Neural progenitor cell (in vitro differentiated cells): Measurements from ENCODE around the gene HBZ. TPM values are rescaled to one million over a fixed set of nuclear protein-coding genes. Genes with fewer than 3 reads are reported as not detected.
"Not testable (repeated sequence)": the region's sequence is repeated elsewhere in the genome, so short reads cannot be mapped to it uniquely, and the experiment has no call there.

Experiments
- DNase-seq: peaks from one replicate; pipeline ENCODE4 v3.0.0-alpha.2; 2016; ENCODE audit warnings: low spot score
- H2AFZ ChIP-seq: fragments of 200-600 bp; sonication (generic); replicated peaks from 2 replicates; pipeline ENCODE4 v1.6.1; 2016; ENCODE audit warnings: antibody characterized with exemption
- H3F3A ChIP-seq: fragments of 200-600 bp; sonication (generic); 2 replicates; pipeline ENCODE4 v1.6.1; 2016; ENCODE audit warnings: antibody characterized with exemption, low read depth
- H3K27ac ChIP-seq: fragments of 200-600 bp; sonication (generic); 2 replicates; pipeline ENCODE4 v1.5.1; 2016; ENCODE audit warnings: mild to moderate bottlenecking
- H3K27me3 ChIP-seq: fragments of 200-600 bp; sonication (generic); 2 replicates; pipeline ENCODE4 v1.6.1; 2016; ENCODE audit warnings: mild to moderate bottlenecking, moderate library complexity
- H3K36me3 ChIP-seq: fragments of 200-600 bp; sonication (generic); 2 replicates; pipeline ENCODE4 v1.5.1; 2016
- H3K4me1 ChIP-seq: fragments of 200-600 bp; sonication (generic); 2 replicates; pipeline ENCODE4 v1.6.1; 2016; ENCODE audit warnings: mixed run types
- H3K4me2 ChIP-seq: fragments of 200-600 bp; sonication (generic); 2 replicates; pipeline ENCODE4 v1.6.1; 2016
- H3K4me3 ChIP-seq: fragments of 200-600 bp; sonication (generic); 2 replicates; pipeline ENCODE4 v1.5.1; 2016
- H3K79me2 ChIP-seq: fragments of 200-600 bp; sonication (generic); 2 replicates; pipeline ENCODE4 v1.6.1; 2016; ENCODE audit warnings: low read depth
- H3K9ac ChIP-seq: fragments of 200-600 bp; sonication (generic); 2 replicates; pipeline ENCODE4 v1.6.1; 2016
- H3K9me3 ChIP-seq: fragments of 200-600 bp; sonication (generic); 2 replicates; pipeline ENCODE4 v1.5.1; 2016; ENCODE audit warnings: low read depth
- H4K20me1 ChIP-seq: fragments of 200-600 bp; sonication (generic); 2 replicates; pipeline ENCODE4 v1.6.1; 2016; ENCODE audit warnings: low read depth
- H3K27ac Mint-ChIP-seq: 3 replicates; pipeline ENCODE4 v1.8.0; 2021; ENCODE audit warnings: mixed read lengths
- H3K27me3 Mint-ChIP-seq: 2 replicates; pipeline ENCODE4 v1.8.0; 2022; ENCODE audit warnings: low read depth, mild to moderate bottlenecking, inconsistent platforms, moderate library complexity, mixed read lengths; ENCODE audit not compliant: insufficient read depth
- H3K36me3 Mint-ChIP-seq: 3 replicates; pipeline ENCODE4 v1.8.0; 2021; ENCODE audit warnings: mixed read lengths
- H3K4me1 Mint-ChIP-seq: 3 replicates; pipeline ENCODE4 v1.8.0; 2021; ENCODE audit warnings: mixed read lengths
- H3K4me3 Mint-ChIP-seq: 3 replicates; pipeline ENCODE4 v1.8.0; 2021; ENCODE audit warnings: mild to moderate bottlenecking, moderate library complexity, mixed read lengths
- H3K9me3 Mint-ChIP-seq: 3 replicates; pipeline ENCODE4 v1.8.0; 2020; ENCODE audit warnings: mixed read lengths
- EZH2 ChIP-seq: fragments of 200-600 bp; sonication (generic); IDR thresholded peaks from 2 replicates; pipeline ENCODE4 v1.6.1; 2017; ENCODE audit warnings: antibody characterized with exemption, mild to moderate bottlenecking, moderate library complexity
- EZH2phosphoT487 ChIP-seq: fragments of 200-600 bp; sonication (generic); IDR thresholded peaks from 2 replicates; pipeline ENCODE4 v1.6.1; 2017; ENCODE audit warnings: antibody characterized with exemption
- total RNA-seq: library from RNA; depleted of rRNA; stranded (reverse); fragments of >200 nt; gene quantifications from 2 replicates; pipeline ENCODE4 v1.2.3, GENCODE V29; 2015; ENCODE audit warnings: low replicate concordance
- TF ChIP-seq, protein P1 (sequence below): fragments of 200-600 bp; sonication (generic); IDR thresholded peaks from 2 replicates; pipeline ENCODE4 v1.5.1; 2017; ENCODE audit warnings: antibody characterized with exemption, mild to moderate bottlenecking

Gene HBZ
- total RNA-seq, 1 donor from 2014 or later, result not detected

GRCh38 chr16:144797-145252, 7.6 kb upstream of the HBZ start:
- no peak for DNase-seq
- H3K9me3 ChIP-seq, result no peaks in the 10 kb centered on the region
- peaks cover 5% of the 10 kb centered on the region for H3F3A ChIP-seq
- no peak overlapping the region for H3K27ac ChIP-seq
- Mint-ChIP-seq H3K4me1 (peaks cover 3% of the 10 kb centered on the region), H3K27me3 (peaks cover 36% of the 10 kb centered on the region), H3K9me3 (no peaks in the 10 kb centered on the region), H3K4me3 (no peak overlapping the region), H3K36me3 (no peaks in the 10 kb centered on the region), H3K27ac (no peak overlapping the region)
- no peak overlapping the region for H2AFZ ChIP-seq
- H3K36me3 ChIP-seq, result no peaks in the 10 kb centered on the region
- no peaks in the 10 kb centered on the region for H3K4me1 ChIP-seq
- TF ChIP-seq, protein P1, sequence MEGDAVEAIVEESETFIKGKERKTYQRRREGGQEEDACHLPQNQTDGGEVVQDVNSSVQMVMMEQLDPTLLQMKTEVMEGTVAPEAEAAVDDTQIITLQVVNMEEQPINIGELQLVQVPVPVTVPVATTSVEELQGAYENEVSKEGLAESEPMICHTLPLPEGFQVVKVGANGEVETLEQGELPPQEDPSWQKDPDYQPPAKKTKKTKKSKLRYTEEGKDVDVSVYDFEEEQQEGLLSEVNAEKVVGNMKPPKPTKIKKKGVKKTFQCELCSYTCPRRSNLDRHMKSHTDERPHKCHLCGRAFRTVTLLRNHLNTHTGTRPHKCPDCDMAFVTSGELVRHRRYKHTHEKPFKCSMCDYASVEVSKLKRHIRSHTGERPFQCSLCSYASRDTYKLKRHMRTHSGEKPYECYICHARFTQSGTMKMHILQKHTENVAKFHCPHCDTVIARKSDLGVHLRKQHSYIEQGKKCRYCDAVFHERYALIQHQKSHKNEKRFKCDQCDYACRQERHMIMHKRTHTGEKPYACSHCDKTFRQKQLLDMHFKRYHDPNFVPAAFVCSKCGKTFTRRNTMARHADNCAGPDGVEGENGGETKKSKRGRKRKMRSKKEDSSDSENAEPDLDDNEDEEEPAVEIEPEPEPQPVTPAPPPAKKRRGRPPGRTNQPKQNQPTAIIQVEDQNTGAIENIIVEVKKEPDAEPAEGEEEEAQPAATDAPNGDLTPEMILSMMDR, result no peak
- no peak for TF ChIP-seq EZH2phosphoT487
- TF ChIP-seq EZH2, result no peak
- H4K20me1 ChIP-seq, result no peaks in the 10 kb centered on the region
- no peaks in the 10 kb centered on the region for H3K79me2 ChIP-seq
- no peak overlapping the region for H3K9ac ChIP-seq
- H3K4me3 ChIP-seq, result no peak overlapping the region
- peaks cover 26% of the 10 kb centered on the region for H3K27me3 ChIP-seq
- no peak overlapping the region for H3K4me2 ChIP-seq

DNA sequence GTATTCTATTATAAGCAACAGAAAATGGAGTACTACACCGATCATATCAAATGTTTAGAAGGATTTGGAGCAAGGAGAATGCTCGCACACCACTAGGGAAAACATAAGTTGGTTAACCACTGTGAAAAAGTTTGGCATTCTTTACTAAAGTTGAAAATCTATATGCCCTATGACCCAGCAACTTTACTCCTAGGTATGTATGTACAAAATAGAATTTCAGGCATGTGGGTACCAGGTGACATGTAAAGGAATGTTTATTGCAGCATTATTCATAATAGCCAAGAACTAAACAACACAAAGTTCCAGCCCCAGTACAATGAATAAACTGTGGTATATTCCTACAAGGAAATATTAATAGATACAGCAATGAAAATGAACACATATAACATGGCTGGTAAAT, 5.8 kb upstream of the HBZ start:
- Mint-ChIP-seq H3K27ac (no peak overlapping the region), H3K9me3 (no peaks in the 10 kb centered on the region), H3K4me3 (no peak overlapping the region), H3K27me3 (peaks cover 41% of the 10 kb centered on the region), H3K4me1 (peaks cover 3% of the 10 kb centered on the region), H3K36me3 (no peaks in the 10 kb centered on the region)
- Histone ChIP-seq H3K9ac (no peak overlapping the region), H3K9me3 (no peaks in the 10 kb centered on the region), H3K79me2 (no peaks in the 10 kb centered on the region), H3K4me2 (no peak overlapping the region), H4K20me1 (no peaks in the 10 kb centered on the region), H2AFZ (no peak overlapping the region), H3K4me1 (no peaks in the 10 kb centered on the region), H3F3A (no peaks in the 10 kb centered on the region), H3K36me3 (no peaks in the 10 kb centered on the region), H3K4me3 (no peak overlapping the region), H3K27ac (no peak overlapping the region), H3K27me3 (peaks cover 44% of the 10 kb centered on the region)
- DNase-seq, result no peak
- TF ChIP-seq, protein P1, result no peak
- no peak for TF ChIP-seq EZH2phosphoT487
- TF ChIP-seq EZH2, result no peak

DNA sequence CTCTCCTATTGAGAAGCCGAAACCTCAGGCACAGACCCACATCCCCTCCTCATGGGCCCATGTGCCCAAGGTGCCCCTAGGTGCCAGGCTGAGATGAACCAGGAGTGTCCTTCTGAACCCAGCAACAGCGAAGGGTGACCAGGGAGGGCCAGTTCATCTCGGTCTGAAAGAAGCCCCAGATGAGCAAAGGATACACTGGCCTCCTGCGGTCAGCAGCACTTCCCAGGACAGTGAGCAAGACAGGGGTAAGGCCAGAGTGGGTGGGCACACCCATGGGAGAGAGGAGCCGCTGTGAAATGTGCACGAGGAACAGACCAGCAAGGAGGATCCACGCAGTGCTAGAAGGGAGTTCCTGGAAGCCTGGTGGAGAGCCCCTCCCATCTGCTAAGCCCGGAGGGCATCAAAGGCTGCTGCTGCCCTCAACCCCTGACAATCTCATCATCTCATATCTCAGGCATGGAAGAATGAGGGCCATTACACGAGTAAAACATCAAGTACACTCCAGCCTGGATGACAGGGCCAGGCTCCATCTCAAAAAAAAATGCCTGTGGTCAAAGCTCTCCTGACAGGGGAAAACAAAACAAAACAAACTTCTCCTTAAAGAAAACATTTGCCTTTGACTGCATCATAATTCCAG, 3.3 kb upstream of the HBZ start:
- Histone ChIP-seq H3K4me1 (no peaks in the 10 kb centered on the region), H3K79me2 (no peaks in the 10 kb centered on the region), H3F3A (peaks cover 4% of the 10 kb centered on the region), H3K36me3 (no peaks in the 10 kb centered on the region), H3K9ac (no peak overlapping the region), H2AFZ (peak overlapping the region; percentile 12), H3K9me3 (no peaks in the 10 kb centered on the region), H3K27ac (no peak overlapping the region), H3K4me2 (no peak overlapping the region), H3K4me3 (no peak overlapping the region), H3K27me3 (peaks cover 60% of the 10 kb centered on the region), H4K20me1 (no peaks in the 10 kb centered on the region)
- Mint-ChIP-seq H3K9me3 (no peaks in the 10 kb centered on the region), H3K4me3 (no peak overlapping the region), H3K4me1 (peaks cover 3% of the 10 kb centered on the region), H3K36me3 (no peaks in the 10 kb centered on the region), H3K27ac (no peak overlapping the region), H3K27me3 (peaks cover 44% of the 10 kb centered on the region)
- no peak for DNase-seq
- TF ChIP-seq EZH2phosphoT487, result no peak
- TF ChIP-seq, protein P1, result no peak
- TF ChIP-seq EZH2, result no peak

DNA sequence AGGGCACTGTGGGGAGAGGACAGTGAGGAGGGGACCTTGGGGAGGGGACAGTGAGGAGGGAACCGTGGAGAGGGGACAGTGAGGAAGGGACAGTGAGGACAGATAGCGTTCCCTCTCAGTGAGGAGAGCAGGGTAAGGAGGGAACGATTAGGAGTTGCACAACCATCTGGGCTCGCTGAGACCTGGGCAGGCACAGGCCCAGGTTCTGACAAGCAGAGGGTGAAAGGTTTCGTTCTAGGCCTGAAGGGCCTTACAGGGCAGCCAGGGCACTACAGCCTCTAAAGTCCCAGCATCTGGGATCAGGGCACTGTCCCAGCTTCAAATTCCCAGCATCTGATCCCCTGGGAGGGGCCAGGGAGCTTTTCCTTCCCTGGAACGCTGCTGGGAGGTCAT, 681 bp downstream of the HBZ start:
- H3K9me3 Mint-ChIP-seq, H3K79me2 ChIP-seq, H3K4me1 Mint-ChIP-seq, DNase-seq, H3K4me2 ChIP-seq, H3K4me1 ChIP-seq, H3K4me3 ChIP-seq, H3K9ac ChIP-seq, H3K27ac Mint-ChIP-seq, H3K9me3 ChIP-seq, H3K36me3 ChIP-seq, H2AFZ ChIP-seq, H3K27ac ChIP-seq, H3K36me3 Mint-ChIP-seq, H4K20me1 ChIP-seq: not testable (repeated sequence)
- peaks cover 91% of the 10 kb centered on the region for H3K27me3 ChIP-seq
- peaks cover 11% of the 10 kb centered on the region for H3F3A ChIP-seq
- Mint-ChIP-seq H3K4me3 (peak overlapping the region; percentile 59), H3K27me3 (peaks cover 60% of the 10 kb centered on the region)

- H3K4me3 ChIP-seq, H3K4me2 ChIP-seq, H3K9me3 Mint-ChIP-seq, H3K27ac ChIP-seq, H3K4me1 Mint-ChIP-seq, H3K9me3 ChIP-seq, H4K20me1 ChIP-seq, DNase-seq, H3K4me1 ChIP-seq, H3K9ac ChIP-seq, H3K36me3 Mint-ChIP-seq, H2AFZ ChIP-seq, H3K79me2 ChIP-seq, H3K4me3 Mint-ChIP-seq, H3K36me3 ChIP-seq, H3K27ac Mint-ChIP-seq: not testable (repeated sequence)
- peaks cover 59% of the 10 kb centered on the region for H3K27me3 Mint-ChIP-seq
- H3K27me3 ChIP-seq, result peaks cover 91% of the 10 kb centered on the region
- H3F3A ChIP-seq, result peaks cover 11% of the 10 kb centered on the region
Observed at GRCh38 chr16:153550-154216, 1.2 kb downstream of the HBZ start.
